Activated B cell treated with CpG ODN at 0.5 μM for 24 hours (primary cell): ENCODE measurements around the gene THAP10. TPM values are rescaled to one million over a fixed set of nuclear protein-coding genes. Genes with fewer than 3 reads are reported as not detected.

Experiments used
- ATAC-seq: fragments of 200-7000 bp; cut with Tn5 transposase; one replicate; pipeline ENCODE4 v1.10.0; 2021; ENCODE audit warnings: low read depth, mild to moderate bottlenecking, moderate library complexity
- CTCF ChIA-PET: fragments of 350-600 bp; sonication (Branson Sonifier 250); formaldehyde crosslinking; loops from one replicate; lab custom pipeline; 2021; ENCODE audit warnings: antibody characterized with exemption; lab: Charles Lee
- POLR2A ChIA-PET: fragments of 350-600 bp; sonication (Branson Sonifier 250); formaldehyde crosslinking; loops from one replicate; lab custom pipeline; 2021; ENCODE audit warnings: antibody characterized with exemption; lab: Charles Lee
- DNase-seq: peaks from one replicate; pipeline ENCODE4 v3.0.0; 2022
- H3K27ac Mint-ChIP-seq: one replicate; pipeline ENCODE4 v1.8.0; 2020; ENCODE audit warnings: mixed read lengths
- H3K27me3 Mint-ChIP-seq: one replicate; pipeline ENCODE4 v1.8.0; 2021; ENCODE audit warnings: mixed read lengths
- H3K36me3 Mint-ChIP-seq: one replicate; pipeline ENCODE4 v1.8.0; 2021; ENCODE audit warnings: low read depth, mixed read lengths
- H3K4me1 Mint-ChIP-seq: one replicate; pipeline ENCODE4 v1.8.0; 2021; ENCODE audit warnings: mixed read lengths
- H3K4me3 Mint-ChIP-seq: one replicate; pipeline ENCODE4 v1.8.0; 2020; ENCODE audit warnings: mild to moderate bottlenecking, mixed read lengths
- H3K9me3 Mint-ChIP-seq: one replicate; pipeline ENCODE4 v1.8.0; 2020; ENCODE audit warnings: mixed read lengths
- CTCF ChIP-seq: fragments of 200-600 bp; IDR thresholded peaks from one replicate; pipeline ENCODE4 v1.8.0; 2022; ENCODE audit warnings: antibody characterized with exemption, mild to moderate bottlenecking
- intact Hi-C: fragments of 100-400 bp; cut with micrococcal nuclease; formaldehyde crosslinking; loops from one replicate; pipeline ENCODE4 v1.15.1; 2024
- total RNA-seq: library from RNA; stranded (reverse); gene quantifications from 2 replicates; pipeline ENCODE4 v1.2.3, GENCODE V29; 2022

The THAP10 gene
- total RNA-seq, 1 donor from 2014 or later: 0.27 TPM

GRCh38 chr15:70856177-70856883 is 35.9 kb downstream of the THAP10 start:
- Mint-ChIP-seq H3K27me3 (peaks cover 39% of the 10 kb centered on the region), H3K27ac (no peak overlapping the region), H3K4me3 (no peak overlapping the region), H3K9me3 (no peaks in the 10 kb centered on the region), H3K4me1 (peaks cover 11% of the 10 kb centered on the region), H3K36me3 (no peaks in the 10 kb centered on the region)
- CTCF ChIA-PET: no interaction called here
- intact Hi-C loops: no loop called here
- POLR2A ChIA-PET: no interaction called here
- ATAC-seq: no peak
- no peak for TF ChIP-seq CTCF
- no peak for DNase-seq

GRCh38 chr15:70855764-70856163 is 36.5 kb downstream of the THAP10 start:
- TF ChIP-seq CTCF: no peak
- CTCF ChIA-PET: no interaction called here
- intact Hi-C loops: no loop called here
- no peak for ATAC-seq
- H3K9me3 Mint-ChIP-seq: no peaks in the 10 kb centered on the region
- no peak overlapping the region for H3K4me3 Mint-ChIP-seq
- peaks cover 11% of the 10 kb centered on the region for H3K4me1 Mint-ChIP-seq
- no peak overlapping the region for H3K27ac Mint-ChIP-seq
- no peaks in the 10 kb centered on the region for H3K36me3 Mint-ChIP-seq
- POLR2A ChIA-PET: no interaction called here
- no peak for DNase-seq
- H3K27me3 Mint-ChIP-seq: peaks cover 42% of the 10 kb centered on the region

DNA sequence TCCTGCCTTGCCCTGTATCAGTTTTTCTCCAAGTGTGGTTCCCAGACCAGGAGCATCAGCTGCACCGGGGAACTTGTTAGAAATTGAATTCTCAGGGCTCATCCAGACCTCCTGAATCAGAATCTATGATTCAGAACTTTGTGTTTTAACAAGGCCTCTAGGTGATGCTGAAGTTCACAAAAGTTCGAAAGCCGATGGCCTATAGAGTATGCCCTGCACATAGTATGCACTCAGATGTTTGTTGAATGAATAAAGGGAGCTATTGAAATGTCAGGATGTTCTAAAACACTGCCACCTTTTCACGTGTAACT is 37.6 kb downstream of the THAP10 start:
- Mint-ChIP-seq H3K36me3 (no peaks in the 10 kb centered on the region), H3K4me3 (peak overlapping the region; percentile 78), H3K9me3 (no peaks in the 10 kb centered on the region), H3K27ac (no peak overlapping the region), H3K27me3 (peaks cover 51% of the 10 kb centered on the region), H3K4me1 (peaks cover 11% of the 10 kb centered on the region)
- TF ChIP-seq CTCF: no peak
- ChIA-PET POLR2A (no interaction called here), CTCF (no interaction called here)
- ATAC-seq (no peak), DNase-seq (no peak)
- intact Hi-C loops: no loop called here

GRCh38 chr15:70853973-70854665 is 38.1 kb downstream of the THAP10 start, which contains the start of gene LARP6:
LARP6 (minus strand) TSS chr15:70854157; CDS start chr15:70854088, 69 bp downstream.
- peaks cover 11% of the 10 kb centered on the region for H3K4me1 Mint-ChIP-seq
- intact Hi-C loops: no loop called here
- ATAC-seq: peak; percentile 70
- DNase-seq: peak; percentile 18
- H3K4me3 Mint-ChIP-seq: peak within 1 kb of the TSS; percentile 78
- no peaks in the 10 kb centered on the region for H3K9me3 Mint-ChIP-seq
- peaks cover 52% of the 10 kb centered on the region for H3K27me3 Mint-ChIP-seq
- CTCF ChIA-PET: no interaction called here
- POLR2A ChIA-PET: no interaction called here
- TF ChIP-seq CTCF: no peak
- no peaks in the 10 kb centered on the region for H3K36me3 Mint-ChIP-seq
- H3K27ac Mint-ChIP-seq: no peak within 1 kb of the TSS

GRCh38 chr15:70853318-70853972 is 38.8 kb downstream of the THAP10 start:
- CTCF ChIA-PET: no interaction called here
- intact Hi-C loops: no loop called here
- POLR2A ChIA-PET: no interaction called here
- Mint-ChIP-seq H3K4me1 (peaks cover 11% of the 10 kb centered on the region), H3K9me3 (no peaks in the 10 kb centered on the region), H3K36me3 (no peaks in the 10 kb centered on the region), H3K27ac (no peak overlapping the region), H3K4me3 (peak overlapping the region; percentile 60), H3K27me3 (peaks cover 50% of the 10 kb centered on the region)
- DNase-seq (no peak), ATAC-seq (peak; percentile 45)
- no peak for TF ChIP-seq CTCF
